Heart left ventricle (tissue), 16 donors: ENCODE data around the gene KIRREL3. TPM values are rescaled to one million over a fixed set of nuclear protein-coding genes. Genes with fewer than 3 reads are reported as not detected.

Source experiments
- ATAC-seq, 4 donors: fragments of 200-7000 bp; cut with Tn5 transposase; one replicate each; pipeline ENCODE4 v1.9.1; 2020 to 2022; ENCODE audit warnings: moderate library complexity in 4 of 4, mild to moderate bottlenecking in 3 of 4, moderate number of reproducible peaks in 1 of 4
- DNase-seq, 5 donors: peaks; one replicate each; pipeline ENCODE4 v3.0.0-alpha.2; 2020
- H3K27ac ChIP-seq, 12 donors: fragments of 200-600 bp; sonication (generic) in 4 of 12; one replicate each; pipeline versions ENCODE4 v1.5.0 to v1.8.0; 2016 to 2022; ENCODE audit warnings: mild to moderate bottlenecking in 2 of 12
- H3K27me3 ChIP-seq, 9 donors: fragments of 200-600 bp; sonication (generic) in 2 of 9; one replicate each; pipeline versions ENCODE4 v1.5.1 to v1.8.0; 2016 to 2022; ENCODE audit warnings: mild to moderate bottlenecking in 3 of 9
- H3K36me3 ChIP-seq, 9 donors: fragments of 200-600 bp; sonication (generic) in 2 of 9; one replicate each; pipeline versions ENCODE4 v1.5.0 to v1.8.0; 2018 to 2022; ENCODE audit warnings: mild to moderate bottlenecking in 2 of 9
- H3K4me1 ChIP-seq, 12 donors: fragments of 200-600 bp; sonication (generic) in 4 of 12; one replicate each; pipeline versions ENCODE4 v1.5.0 to v1.8.0; 2016 to 2022; ENCODE audit warnings: mild to moderate bottlenecking in 3 of 12
- H3K4me3 ChIP-seq, 12 donors: fragments of 200-600 bp; sonication (generic) in 4 of 12; one replicate each; pipeline versions ENCODE4 v1.5.0 to v1.8.0; 2017 to 2022; ENCODE audit warnings: mild to moderate bottlenecking in 9 of 12, moderate library complexity in 4 of 12
- H3K9me3 ChIP-seq, 12 donors: fragments of 200-600 bp; sonication (generic) in 4 of 12; one replicate each; pipeline versions ENCODE4 v1.5.0 to v1.8.0; 2016 to 2022; ENCODE audit warnings: mild to moderate bottlenecking in 1 of 12
- POLR2A ChIP-seq, 2 donors: fragments of 450-650 bp; IDR thresholded peaks; one replicate each; pipeline ENCODE4 v1.6.1; 2017; ENCODE audit warnings: antibody characterized with exemption in 2 of 2, mild to moderate bottlenecking in 2 of 2, moderate library complexity in 2 of 2
- WGBS, 4 donors: extraction: QIAGEN DNeasy Blood & Tissue Kit in 2 of 4; methylation state at CpG; one replicate each; pipeline versions ENCODE4 v1.1.5 to v1.1.7; 2013 to 2018; 5-methylcytosine and 5-hydroxymethylcytosine counted together
- intact Hi-C, 10 donors: fragments of 100-400 bp; cut with DNase I; formaldehyde crosslinking; loops; one replicate each; pipeline versions ENCODE4 v1.11.1 to v1.14.2; 2022
- polyA plus RNA-seq, 2 donors: library from polyadenylated mRNA; stranded (reverse); fragments of 200-250 nt; gene quantifications; one replicate each; pipeline ENCODE4 v1.2.3, GENCODE V29; 2013
- total RNA-seq, 9 donors: library from RNA; depleted of rRNA in 2 of 9; stranded (reverse); fragments of >200 nt in 2 of 9; fragmentation: NEBNext Ultra II Directional in 3 of 9; extraction: Animal tissue kit (Norgen Biotek cat#: 25700) in 3 of 9; gene quantifications; one replicate each; pipeline versions ENCODE4 v1.1.0 to v1.2.4, GENCODE V29; 2016 to 2023
- TF ChIP-seq, protein P1 (sequence below), 12 donors: fragments of 200-600 bp; sonication (generic) in 4 of 12; IDR thresholded peaks; one replicate each; pipeline versions ENCODE4 v1.5.0 to v1.8.0; 2018 to 2022; ENCODE audit warnings: antibody characterized with exemption in 12 of 12, mild to moderate bottlenecking in 5 of 12
- donor health status: ischemic (EF 13 %, LVEDD 7.1; RV severe dilation, severe dysfunction).
- donor health status: healthy with polysubstance abuse.
- donor health status: DM: no; HTN: yes; CAD: no.
- donor health status: DM: no; HTN: no; CAD: no.
- donor health status: ischemic (EF 25% LVEDD 6.9; RV normal size, moderate dysfunction).
- donor health status: ischemic (EF 25% LVEDD 5.7; RV mildly dilated, moderate dysfunction).
- donor health status: healthy.
- donor health status: DM: yes; HTN: yes; CAD: no.
- donor health status: ischemic (EF 35%, LVEDD 5.7; RV mildly dilated, moderate dysfunction).
- donor health status: nonischemic (EF 11% LVEDD 7.7; RV severe dilation, severe dysfunction).
- donor health status: DM: yes; HTN: yes; CAD: no.
- donor health status: PGD.
- donor health status: ischemic (EF 29% LVEDD 5.4; RV normal size, mild dysfunction).
- donor health status: nonischemic (EF 23%, LVEDD 6.1; RV moderate dilation, normal function).

Gene KIRREL3
- total and polyA plus RNA-seq, 11 donors, result 0.08 to 1.3 (median 0.27) TPM

GRCh38 chr11:126646701-126647557, 353.6 kb downstream of the KIRREL3 start:
- no peak for DNase-seq
- Histone ChIP-seq H3K36me3 (no peaks in the 10 kb centered on the region), H3K9me3 (no peaks in the 10 kb centered on the region), H3K4me1 (no peaks in the 10 kb centered on the region), H3K4me3 (no peak overlapping the region), H3K27me3 (peaks cover 0 to 7% (median 0%) of the 10 kb centered on the region in 9 donors), H3K27ac (no peak overlapping the region)
- TF ChIP-seq, protein P1, sequence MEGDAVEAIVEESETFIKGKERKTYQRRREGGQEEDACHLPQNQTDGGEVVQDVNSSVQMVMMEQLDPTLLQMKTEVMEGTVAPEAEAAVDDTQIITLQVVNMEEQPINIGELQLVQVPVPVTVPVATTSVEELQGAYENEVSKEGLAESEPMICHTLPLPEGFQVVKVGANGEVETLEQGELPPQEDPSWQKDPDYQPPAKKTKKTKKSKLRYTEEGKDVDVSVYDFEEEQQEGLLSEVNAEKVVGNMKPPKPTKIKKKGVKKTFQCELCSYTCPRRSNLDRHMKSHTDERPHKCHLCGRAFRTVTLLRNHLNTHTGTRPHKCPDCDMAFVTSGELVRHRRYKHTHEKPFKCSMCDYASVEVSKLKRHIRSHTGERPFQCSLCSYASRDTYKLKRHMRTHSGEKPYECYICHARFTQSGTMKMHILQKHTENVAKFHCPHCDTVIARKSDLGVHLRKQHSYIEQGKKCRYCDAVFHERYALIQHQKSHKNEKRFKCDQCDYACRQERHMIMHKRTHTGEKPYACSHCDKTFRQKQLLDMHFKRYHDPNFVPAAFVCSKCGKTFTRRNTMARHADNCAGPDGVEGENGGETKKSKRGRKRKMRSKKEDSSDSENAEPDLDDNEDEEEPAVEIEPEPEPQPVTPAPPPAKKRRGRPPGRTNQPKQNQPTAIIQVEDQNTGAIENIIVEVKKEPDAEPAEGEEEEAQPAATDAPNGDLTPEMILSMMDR (IDR thresholded peaks at IDR 0.05), result no peak
- no peak for TF ChIP-seq POLR2A (IDR thresholded peaks at IDR 0.05)
- WGBS, 4 donors, result 84 to 88% (median 85%) methylated on average over 10 of the region's 10 CpGs
- intact Hi-C loops, result no loop called here
- ATAC-seq, result no peak

DNA sequence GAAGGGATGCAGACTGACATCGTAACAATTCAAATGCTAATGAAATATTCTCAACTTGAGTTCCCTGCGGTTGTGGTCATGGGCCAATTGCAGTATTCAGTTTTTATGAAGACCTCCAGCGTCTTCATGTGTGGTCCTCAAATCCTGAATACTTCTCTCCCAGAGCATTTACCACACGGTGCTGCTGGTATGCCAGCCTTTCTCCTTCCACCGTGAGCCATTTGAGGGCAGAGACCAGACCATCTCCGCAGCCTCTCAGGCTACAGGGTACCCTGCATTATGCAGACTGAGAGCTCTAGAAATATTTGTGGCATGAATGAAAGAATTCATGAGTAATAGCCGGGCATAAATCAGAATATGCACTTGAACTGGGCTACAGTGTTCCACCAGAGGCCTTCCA, 355.4 kb downstream of the KIRREL3 start:
- no peak for DNase-seq
- Histone ChIP-seq H3K36me3 (no peaks in the 10 kb centered on the region), H3K4me1 (no peaks in the 10 kb centered on the region), H3K27ac (no peak overlapping the region), H3K9me3 (no peaks in the 10 kb centered on the region), H3K27me3 (peaks cover 0 to 7% (median 0%) of the 10 kb centered on the region in 9 donors), H3K4me3 (no peak overlapping the region)
- intact Hi-C loops, result no loop called here
- TF ChIP-seq, protein P1 (IDR thresholded peaks at IDR 0.05), result no peak
- no peak for TF ChIP-seq POLR2A (IDR thresholded peaks at IDR 0.05)
- 76 to 86% (median 83%) methylated on average over 7 of the region's 7 CpGs for WGBS, 4 donors
- ATAC-seq, result no peak

GRCh38 chr11:126640186-126640585, 360.4 kb downstream of the KIRREL3 start:
- Histone ChIP-seq H3K27me3 (peaks cover 0 to 29% (median 3%) of the 10 kb centered on the region in 9 donors), H3K27ac (no peak overlapping the region), H3K9me3 (no peaks in the 10 kb centered on the region), H3K4me1 (no peaks in the 10 kb centered on the region), H3K36me3 (no peaks in the 10 kb centered on the region), H3K4me3 (no peak overlapping the region)
- WGBS, 4 donors, result 68 to 81% (median 77%) methylated on average over 12 of the region's 12 CpGs
- ATAC-seq (no peak), DNase-seq (no peak)
- no peak for TF ChIP-seq POLR2A (IDR thresholded peaks at IDR 0.05)
- TF ChIP-seq, protein P1 (IDR thresholded peaks at IDR 0.05), result no peak
- intact Hi-C loops, result no loop called here

GRCh38 chr11:126639692-126640091, 360.9 kb downstream of the KIRREL3 start:
- no peaks in the 10 kb centered on the region for H3K36me3 ChIP-seq
- H3K9me3 ChIP-seq, result no peaks in the 10 kb centered on the region
- 83 to 95% (median 87%) methylated on average over 3 of the region's 3 CpGs for WGBS, 4 donors
- H3K27ac ChIP-seq, result no peak overlapping the region
- ATAC-seq (no peak), DNase-seq (no peak)
- intact Hi-C loops, result no loop called here
- TF ChIP-seq POLR2A (IDR thresholded peaks at IDR 0.05), result no peak
- TF ChIP-seq, protein P1 (IDR thresholded peaks at IDR 0.05), result no peak
- no peak overlapping the region for H3K4me3 ChIP-seq
- H3K4me1 ChIP-seq, result no peaks in the 10 kb centered on the region
- H3K27me3 ChIP-seq, result peaks cover 0 to 34% (median 3%) of the 10 kb centered on the region in 9 donors
